Stimulated activated CD4-positive, alpha-beta T cell treated with anti-CD3 and anti-CD28 coated beads, TNF-alpha, amount 100 ng/mL, for 48 hours (primary cell): ENCODE results near the gene CEP295NL.

Experiments
- DNase-seq, 3 donors: peaks; one replicate each; pipeline ENCODE4 v3.0.0-alpha.2; 2020; ENCODE audit warnings: low read depth in 3 of 3

The CEP295NL gene

DNA sequence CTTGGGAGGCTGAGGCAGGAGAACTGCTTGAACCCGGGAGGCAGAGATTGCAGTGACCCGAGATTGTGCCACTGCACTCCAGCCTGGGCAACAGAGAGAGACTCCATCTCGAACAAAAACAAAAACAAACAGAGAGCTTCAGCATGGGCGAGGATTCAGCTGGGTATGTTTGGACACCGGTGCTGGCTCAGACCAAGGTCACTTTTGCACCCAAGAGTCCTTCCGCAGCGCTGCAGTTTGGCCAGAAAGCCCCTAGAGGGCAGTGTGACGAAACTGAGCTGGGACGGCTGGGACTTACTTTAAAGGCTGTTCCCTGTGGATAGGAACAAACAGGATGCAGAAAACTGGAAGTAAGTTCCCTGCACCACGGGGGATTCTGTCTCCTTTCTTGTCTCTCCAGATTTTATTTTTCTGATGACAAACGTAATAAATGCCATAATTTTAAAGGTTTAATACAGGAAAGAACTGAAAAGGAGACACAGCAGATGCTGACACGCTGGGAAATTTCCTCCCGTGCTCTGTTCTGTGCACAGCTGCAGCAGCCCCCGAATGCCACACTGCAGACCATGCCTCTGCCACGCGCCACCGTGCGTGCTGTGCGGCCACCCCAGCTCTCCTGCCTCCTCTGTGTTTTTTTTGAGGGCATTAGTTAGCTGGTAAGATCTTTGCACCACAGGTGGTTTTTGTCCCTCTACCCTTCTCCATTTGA lies 37.2 kb downstream of the CEP295NL start:
- peak; percentile 21 to 51 (median 37) for DNase-seq

DNA sequence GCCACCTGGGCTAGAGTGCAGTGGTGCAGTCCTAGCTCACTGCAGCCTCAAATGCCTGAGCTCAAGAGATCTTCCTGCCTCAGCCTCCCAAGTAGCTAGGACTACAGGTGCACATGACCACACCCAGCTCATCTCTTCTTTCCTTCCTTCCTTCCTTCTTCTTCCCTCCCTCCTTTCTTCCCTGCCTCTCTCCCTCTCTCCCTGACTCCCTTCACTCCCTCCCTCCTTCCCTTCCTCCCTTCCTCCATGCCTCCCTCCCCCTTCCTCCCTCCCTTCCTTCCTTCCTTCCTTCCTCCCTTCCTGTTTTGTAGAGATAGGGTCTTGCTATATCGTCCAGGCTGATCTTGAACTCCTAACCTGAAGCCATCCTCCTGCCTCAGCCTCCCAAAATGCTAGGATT lies 38.9 kb downstream of the CEP295NL start:
- DNase-seq: no peak

- no peak for DNase-seq
Observed at GRCh38 chr17:78862073-78863023, 40.7 kb downstream of the CEP295NL start.

GRCh38 chr17:78861229-78861628 lies 41.8 kb downstream of the CEP295NL start:
- no peak for DNase-seq

- DNase-seq: no peak
Observed at GRCh38 chr17:78859051-78859450, 44.0 kb downstream of the CEP295NL start.

GRCh38 chr17:78857266-78857665 lies 45.7 kb downstream of the CEP295NL start:
- no peak for DNase-seq

GRCh38 chr17:78855561-78856165 lies 47.3 kb downstream of the CEP295NL start:
- no peak for DNase-seq

- no peak for DNase-seq
Observed at GRCh38 chr17:78854508-78854907, 48.5 kb downstream of the CEP295NL start.

DNA sequence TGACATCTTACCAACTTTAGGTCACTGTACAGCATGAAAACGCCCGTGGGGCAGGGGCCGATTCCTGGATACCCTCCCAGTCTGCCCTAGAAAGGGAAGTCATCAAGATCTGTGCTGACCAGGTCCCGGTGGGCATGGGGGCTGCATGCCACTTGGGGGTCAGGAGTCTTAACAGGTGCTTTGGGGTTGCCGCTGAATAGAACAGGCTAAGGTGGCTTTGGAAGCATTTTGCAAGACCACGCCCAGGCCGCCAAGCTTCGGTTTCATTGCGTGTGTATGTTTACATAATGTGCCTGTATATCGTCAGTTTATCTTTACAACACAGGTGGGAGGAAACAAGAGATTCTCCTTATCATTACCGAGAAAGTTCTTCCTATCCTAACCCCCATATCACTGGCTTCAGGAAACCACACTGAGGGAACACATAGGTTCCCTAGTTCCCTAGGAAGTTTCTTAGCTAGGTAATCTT lies 49.0 kb downstream of the CEP295NL start:
- no peak for DNase-seq

GRCh38 chr17:78852709-78853121 lies 50.3 kb downstream of the CEP295NL start:
- no peak for DNase-seq

GRCh38 chr17:78849026-78849425 lies 54.0 kb downstream of the CEP295NL start:
- no peak for DNase-seq

DNA sequence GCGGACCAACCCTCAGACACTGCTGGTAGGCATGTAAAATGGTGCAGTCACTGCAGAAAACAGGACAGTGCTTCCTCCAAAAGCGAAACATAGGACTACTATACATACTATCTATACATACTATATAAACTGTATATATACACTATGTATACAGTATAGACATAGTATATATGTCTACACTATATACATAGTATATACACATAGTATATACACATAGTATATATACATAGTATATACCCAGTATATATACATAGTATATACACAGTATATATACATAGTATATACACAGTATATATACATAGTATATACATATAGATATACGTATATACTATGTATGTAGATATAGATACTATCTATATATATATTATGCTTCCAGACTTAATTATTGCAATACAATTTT lies 55.9 kb downstream of the CEP295NL start:
- DNase-seq: no peak

DNA sequence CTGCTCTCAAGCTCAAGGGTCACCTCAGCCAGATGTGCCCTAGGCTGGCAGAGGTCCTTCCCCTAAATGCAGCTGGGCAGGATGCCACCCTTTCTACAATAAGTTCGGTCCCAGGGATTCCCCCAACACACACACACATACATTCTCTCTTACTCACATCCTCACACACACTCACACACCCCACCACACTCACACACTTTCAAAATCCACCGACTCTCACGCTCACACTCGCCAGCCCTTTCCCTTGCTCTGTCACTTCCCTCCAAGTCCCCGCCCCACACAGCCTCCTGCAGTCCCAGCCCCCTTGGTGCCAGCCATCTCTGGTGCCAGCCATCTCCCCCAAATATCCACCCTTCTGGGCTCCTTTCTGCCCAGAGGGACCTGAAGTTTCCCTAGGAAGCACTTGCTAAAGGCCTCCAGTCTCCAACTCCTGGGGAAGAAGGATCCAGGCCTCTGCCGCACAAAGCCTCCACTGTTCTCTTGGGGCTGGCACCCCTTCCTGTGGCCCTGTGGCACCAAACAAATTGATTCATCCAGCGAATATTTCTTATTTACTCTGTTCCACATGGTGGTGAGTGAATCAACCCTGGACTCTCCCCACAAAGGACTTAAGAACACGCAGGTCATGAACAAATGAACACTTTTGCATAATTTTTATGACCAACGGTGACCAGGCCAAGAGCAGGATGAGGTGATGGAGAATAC lies 58.5 kb downstream of the CEP295NL start:
- DNase-seq: no peak

- DNase-seq: peak in 2 of 3 donors; percentile 40 to 58
Observed at GRCh38 chr17:78842881-78843565, 60.0 kb downstream of the CEP295NL start.

DNA sequence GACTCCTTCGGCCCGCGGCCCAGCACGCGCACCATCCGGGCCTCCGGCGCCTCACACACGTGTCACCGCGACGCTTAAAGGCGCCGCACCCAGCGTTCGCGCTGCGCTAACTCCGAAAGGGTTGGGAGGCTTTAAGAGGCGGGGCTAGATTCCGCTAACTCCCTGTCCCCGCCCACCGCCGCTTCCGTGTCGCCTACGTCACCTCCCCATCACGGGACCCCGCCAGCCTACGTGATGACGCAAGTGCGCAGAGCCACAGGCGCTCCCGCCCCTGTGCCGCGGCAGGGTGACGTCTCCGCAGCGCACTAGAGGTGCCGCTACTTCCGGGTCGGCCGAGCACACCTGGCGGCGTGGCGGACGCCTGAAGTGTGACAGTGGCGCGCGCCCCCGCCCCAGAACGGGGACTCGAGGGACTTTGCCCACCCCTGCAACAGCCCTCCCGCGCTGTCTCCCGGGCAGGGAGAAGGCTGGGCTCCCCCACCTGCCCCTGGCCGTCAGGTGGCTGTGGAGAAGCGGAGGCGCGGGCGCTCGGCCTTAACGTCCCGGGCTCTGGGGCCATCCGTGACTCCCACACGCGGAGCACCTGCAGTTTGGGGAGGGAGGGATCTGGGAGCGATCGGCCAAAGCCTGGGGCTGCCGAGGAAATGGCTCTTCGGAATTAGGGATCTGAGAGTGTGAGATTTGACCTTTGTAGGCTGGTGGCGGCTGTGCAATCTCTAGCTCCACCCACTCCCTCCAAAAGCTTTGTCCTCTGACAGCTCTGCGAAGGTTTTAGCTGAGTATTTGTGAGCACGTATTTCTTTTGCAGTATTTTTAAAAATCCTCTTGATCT lies 62.0 kb downstream of the CEP295NL start, which contains the start of gene USP36:
TSS of gene USP36 (minus strand) at position 35 of the 832 bp plus-strand sequence. CDS start 4,451 bp downstream, outside the sequence.
- DNase-seq: peak; percentile 99 to 100 (median 100)
